ENCODE results near the gene ACKR1.

Gene ACKR1, protein sequence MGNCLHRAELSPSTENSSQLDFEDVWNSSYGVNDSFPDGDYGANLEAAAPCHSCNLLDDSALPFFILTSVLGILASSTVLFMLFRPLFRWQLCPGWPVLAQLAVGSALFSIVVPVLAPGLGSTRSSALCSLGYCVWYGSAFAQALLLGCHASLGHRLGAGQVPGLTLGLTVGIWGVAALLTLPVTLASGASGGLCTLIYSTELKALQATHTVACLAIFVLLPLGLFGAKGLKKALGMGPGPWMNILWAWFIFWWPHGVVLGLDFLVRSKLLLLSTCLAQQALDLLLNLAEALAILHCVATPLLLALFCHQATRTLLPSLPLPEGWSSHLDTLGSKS
- 0 reads per million in 4 experiments for total RNA-seq

GRCh38 chr1:159204161-159205141, at the start of gene ACKR1:
ACKR1 (plus strand) TSS chr1:159204875; CDS start chr1:159204960, 85 bp downstream.
- DNase-seq = no peak

DNA sequence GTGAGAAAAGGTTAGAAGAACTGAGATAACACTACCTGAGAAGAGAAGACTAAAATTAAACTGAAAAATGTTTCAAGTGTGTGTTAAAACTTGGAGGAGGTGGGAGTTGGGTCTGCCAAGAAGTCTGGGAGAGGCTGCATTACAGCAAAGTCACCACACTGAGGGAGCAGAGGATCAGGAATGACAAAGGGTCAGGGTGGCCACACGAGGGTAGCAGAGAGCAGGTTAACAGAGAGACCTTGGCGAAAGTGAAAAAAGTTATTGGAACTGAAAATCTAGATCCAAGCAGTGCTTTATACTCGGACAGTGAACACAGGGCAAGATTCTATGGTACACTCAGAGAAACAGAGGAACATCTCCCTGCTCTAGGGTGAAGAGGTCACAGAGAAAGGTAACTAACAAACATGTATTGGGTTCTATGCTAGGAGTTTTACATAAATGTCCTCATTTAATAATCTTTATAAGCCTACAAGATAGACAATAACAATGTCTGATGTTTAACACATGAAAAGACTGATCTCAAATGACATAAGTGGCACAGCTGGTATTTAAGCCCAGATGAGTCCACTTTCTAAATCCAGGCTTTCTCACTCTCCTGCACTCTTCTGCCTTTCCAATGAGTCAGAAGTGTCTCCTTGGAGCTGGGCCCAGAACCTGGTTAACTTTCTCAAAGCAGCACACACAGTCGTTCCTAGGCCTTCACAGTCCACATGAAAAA, 43.5 kb upstream of the ACKR1 start:
- DNase-seq = peak; percentile 26

- no peak for DNase-seq
These were observed 43.0 kb upstream of the ACKR1 start for GRCh38 chr1:159161719-159162026.

DNA sequence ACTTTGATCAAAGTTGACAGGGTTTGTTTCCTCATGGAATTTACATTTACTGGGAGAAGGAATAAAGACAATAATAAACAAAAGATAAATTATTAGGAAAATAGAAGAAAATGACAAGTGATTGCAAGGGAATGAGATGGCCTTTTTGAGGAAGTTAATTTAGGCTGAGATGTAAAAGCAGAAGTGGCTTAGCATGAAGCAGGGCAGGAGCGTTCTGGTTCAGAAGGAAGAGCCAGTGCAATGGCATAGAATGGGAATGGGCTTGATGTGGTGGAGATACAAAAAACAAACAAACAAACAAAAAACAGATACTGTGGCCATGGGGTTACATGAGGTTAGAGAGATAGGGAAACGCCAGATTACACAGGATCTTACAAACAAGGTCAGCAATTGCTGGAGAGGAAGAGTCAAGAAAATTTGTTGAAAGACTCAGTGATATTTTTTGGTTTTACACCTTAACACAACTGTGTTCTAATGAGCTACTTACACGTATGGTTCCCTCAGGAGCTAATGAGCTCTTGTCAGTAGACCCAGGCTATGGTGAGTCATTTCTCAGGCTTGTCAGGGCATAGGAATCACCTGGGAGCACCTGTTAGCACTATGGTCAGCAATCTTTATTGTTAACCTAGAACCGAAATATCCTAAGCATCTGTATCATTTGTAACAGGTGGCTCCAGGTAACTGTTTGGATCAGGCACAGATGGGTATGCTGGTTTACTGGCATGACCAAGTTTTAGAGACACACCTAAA, 42.0 kb upstream of the ACKR1 start:
- DNase-seq = no peak

- no peak for DNase-seq
These were observed 41.0 kb upstream of the ACKR1 start for GRCh38 chr1:159163614-159164228.

- DNase-seq = no peak
These were observed 36.6 kb upstream of the ACKR1 start for GRCh38 chr1:159168043-159168442.

- no peak for DNase-seq
These were observed 34.0 kb upstream of the ACKR1 start for GRCh38 chr1:159170639-159171038.

GRCh38 chr1:159171254-159171687, 33.4 kb upstream of the ACKR1 start, which contains the start of gene CADM3:
CADM3 (plus strand) TSS chr1:159171615; CDS start chr1:159171766, 151 bp downstream.
- no peak for DNase-seq

- no peak for DNase-seq
These were observed 32.8 kb upstream of the ACKR1 start for GRCh38 chr1:159171688-159172501.

GRCh38 chr1:159172614-159173291, 31.9 kb upstream of the ACKR1 start:
- no peak for DNase-seq

- no peak for DNase-seq
These were observed 31.4 kb upstream of the ACKR1 start for GRCh38 chr1:159173320-159173719.

DNA sequence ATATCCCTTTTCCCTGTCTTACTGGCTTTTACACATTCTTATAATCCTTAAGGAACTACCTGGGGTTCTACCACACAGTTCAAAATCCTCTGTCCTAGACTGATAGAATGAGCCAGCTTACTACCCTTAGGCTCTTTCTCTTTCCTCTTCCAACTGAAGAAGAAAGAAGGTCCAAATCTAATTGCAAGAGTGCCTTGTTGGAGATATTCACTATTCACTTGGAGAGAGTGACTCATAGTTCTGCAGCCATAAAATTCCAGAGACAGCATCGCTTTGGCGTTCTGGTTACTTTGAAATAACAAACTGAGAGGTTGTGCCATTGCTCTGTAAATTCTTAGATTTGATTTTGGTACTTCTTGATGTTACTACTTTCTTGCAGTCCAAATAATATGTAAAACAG, 29.1 kb upstream of the ACKR1 start:
- no peak for DNase-seq

GRCh38 chr1:159177272-159177907, 27.3 kb upstream of the ACKR1 start:
- DNase-seq = no peak

DNA sequence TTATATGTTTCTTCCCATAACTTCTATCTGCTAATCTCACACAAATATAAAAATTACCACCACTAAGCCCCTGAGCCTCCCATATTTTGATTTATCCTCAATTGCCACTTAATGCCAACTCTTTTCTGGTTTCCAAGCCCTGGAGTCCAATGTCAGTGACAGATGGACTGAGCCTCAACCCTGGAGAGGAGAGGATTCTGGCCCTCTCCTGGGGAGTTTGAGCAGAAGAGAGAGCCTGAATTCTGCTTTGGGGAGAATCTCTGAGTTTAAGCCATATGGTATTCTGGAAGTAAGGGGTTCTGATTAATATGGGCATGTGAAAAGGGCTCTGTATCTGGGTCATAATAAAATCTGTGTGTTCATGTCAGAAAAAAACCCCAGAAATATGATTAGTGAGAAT, 24.8 kb upstream of the ACKR1 start:
- no peak for DNase-seq

GRCh38 chr1:159180516-159180915, 24.2 kb upstream of the ACKR1 start:
- DNase-seq = no peak

- no peak for DNase-seq
These were observed 23.2 kb upstream of the ACKR1 start for GRCh38 chr1:159181328-159182024.

DNA sequence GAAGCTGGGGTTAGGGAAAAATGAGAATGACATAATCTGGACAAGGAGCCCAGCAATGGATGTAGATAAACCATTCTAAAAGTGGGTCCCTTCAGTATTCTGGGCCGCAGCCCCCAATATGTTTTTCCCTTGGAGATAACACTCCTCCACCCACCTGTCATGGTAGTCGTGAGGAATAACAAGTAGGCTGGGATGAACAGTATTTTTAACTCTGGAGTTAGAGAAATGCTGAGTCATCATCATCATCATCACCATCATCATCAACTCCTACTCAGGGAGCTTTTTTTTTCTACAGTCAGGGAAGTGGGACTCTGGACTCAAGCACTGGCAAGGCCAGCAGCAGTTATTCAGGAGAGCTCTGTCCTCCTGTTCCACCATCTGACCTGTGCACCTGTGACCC, 20.5 kb upstream of the ACKR1 start:
- no peak for DNase-seq

DNA sequence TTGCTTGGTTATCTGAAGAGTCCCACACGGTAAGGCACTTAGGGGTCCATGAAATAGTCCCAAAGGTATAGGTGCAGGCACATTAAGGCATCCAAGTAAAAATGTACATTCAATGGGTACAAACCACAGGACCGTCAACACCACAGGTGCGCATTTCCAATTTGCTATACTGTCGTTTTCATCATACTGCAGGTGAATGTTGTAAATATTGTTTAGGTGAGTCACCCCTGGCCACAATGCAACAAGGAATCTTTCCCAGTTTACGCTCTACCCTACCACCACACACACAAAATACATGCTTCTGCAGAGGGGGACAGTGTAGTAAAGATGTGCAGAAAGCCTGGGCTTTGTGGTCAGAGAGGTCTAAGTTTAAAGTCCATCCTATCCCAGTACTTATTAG, 19.6 kb upstream of the ACKR1 start:
- DNase-seq = no peak

- DNase-seq = no peak
These were observed 17.6 kb upstream of the ACKR1 start for GRCh38 chr1:159187033-159187432.

All from effector CD8-positive, alpha-beta T cell (primary cell).